AG04449 (cell line): ENCODE data around the gene MTFP1.

ENCODE experiments used
- CTCF ChIA-PET: fragments of 350-600 bp; formaldehyde crosslinking; extraction: SDS; loops from one replicate; lab custom pipeline; 2021; ENCODE audit warnings: antibody characterized with exemption; lab: Yijun Ruan, JAX
- POLR2A ChIA-PET: fragments of 400-600, 350-600 bp; formaldehyde crosslinking; extraction: SDS; loops from one replicate; lab custom pipeline; 2020; ENCODE audit warnings: antibody characterized with exemption, inconsistent platforms; lab: Yijun Ruan, JAX
- DNase-seq: peaks from one replicate; pipeline ENCODE4 v3.0.0-alpha.2; 2010; ENCODE audit warnings: low read depth, low spot score
- H3K4me3 ChIP-seq: 2 replicates; pipeline ENCODE4 v1.5.1; 2011; ENCODE audit warnings: low read depth, mild to moderate bottlenecking, control low read depth, low read length
- TF ChIP-seq, protein P1 (sequence below): IDR thresholded peaks from one replicate; pipeline ENCODE4 v1.5.1; 2011; ENCODE audit warnings: mild to moderate bottlenecking, moderate library complexity, low read length, control low read depth, inconsistent platforms; ENCODE audit not compliant: insufficient read depth; ENCODE audit errors: missing control alignments

Gene MTFP1

DNA sequence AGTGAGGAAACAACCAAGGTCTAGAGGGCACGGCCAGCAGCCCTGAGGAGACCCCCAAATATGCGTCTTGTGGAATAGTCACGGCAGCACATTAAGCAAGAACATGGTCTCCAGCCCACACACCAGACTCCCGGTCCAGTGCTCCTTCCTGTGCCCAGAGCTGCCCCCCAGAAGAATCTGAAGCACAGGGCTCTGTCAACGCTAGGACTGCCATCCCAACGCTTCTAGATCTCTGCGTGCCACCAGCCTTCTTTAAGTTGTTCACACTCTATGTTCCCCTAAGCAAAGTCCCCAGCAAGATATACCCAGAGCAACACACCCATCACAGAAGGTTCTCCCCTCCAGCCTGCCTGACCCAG, 32.3 kb upstream of the MTFP1 start:
- POLR2A ChIA-PET: no interaction called here

DNA sequence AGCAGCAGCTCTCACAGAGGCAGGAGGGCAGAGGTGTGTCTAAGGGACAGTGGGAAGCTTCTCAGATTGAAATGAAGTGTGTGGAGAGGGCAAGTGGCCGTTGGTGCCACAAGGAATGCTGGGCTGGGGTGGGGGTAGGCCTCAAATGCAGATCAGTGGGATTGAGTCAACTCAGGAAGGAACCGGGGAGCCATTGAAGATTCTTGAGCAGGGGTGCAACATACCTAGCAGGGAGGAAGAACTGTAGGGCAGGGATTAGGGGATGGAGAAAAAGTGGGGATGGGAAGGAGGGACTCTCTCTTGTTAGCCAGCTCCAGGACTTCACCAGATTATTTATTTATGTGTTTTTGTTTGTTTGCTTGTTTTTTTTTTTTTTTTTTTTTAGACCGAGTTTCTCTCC, 31.7 kb upstream of the MTFP1 start:
- no peak for DNase-seq
- TF ChIP-seq, protein P1, sequence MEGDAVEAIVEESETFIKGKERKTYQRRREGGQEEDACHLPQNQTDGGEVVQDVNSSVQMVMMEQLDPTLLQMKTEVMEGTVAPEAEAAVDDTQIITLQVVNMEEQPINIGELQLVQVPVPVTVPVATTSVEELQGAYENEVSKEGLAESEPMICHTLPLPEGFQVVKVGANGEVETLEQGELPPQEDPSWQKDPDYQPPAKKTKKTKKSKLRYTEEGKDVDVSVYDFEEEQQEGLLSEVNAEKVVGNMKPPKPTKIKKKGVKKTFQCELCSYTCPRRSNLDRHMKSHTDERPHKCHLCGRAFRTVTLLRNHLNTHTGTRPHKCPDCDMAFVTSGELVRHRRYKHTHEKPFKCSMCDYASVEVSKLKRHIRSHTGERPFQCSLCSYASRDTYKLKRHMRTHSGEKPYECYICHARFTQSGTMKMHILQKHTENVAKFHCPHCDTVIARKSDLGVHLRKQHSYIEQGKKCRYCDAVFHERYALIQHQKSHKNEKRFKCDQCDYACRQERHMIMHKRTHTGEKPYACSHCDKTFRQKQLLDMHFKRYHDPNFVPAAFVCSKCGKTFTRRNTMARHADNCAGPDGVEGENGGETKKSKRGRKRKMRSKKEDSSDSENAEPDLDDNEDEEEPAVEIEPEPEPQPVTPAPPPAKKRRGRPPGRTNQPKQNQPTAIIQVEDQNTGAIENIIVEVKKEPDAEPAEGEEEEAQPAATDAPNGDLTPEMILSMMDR: no peak
- ChIA-PET CTCF (interaction anchor here (0.7 to 17.2 kb wide), 7 partner anchors 23 to 361 kb away, joined by 3 to 235 read pairs (median 3); partner anchors contain the start of gene CASTOR1), POLR2A (no interaction called here)
- no peak overlapping the region for H3K4me3 ChIP-seq

More for the DNA sequence above, 32.3 kb upstream of the MTFP1 start:
- TF ChIP-seq, protein P1: no peak
- no peak for DNase-seq
- H3K4me3 ChIP-seq: no peak overlapping the region
- CTCF ChIA-PET: interaction anchor here (0.7 to 17.2 kb wide), 7 partner anchors 22 to 362 kb away, joined by 3 to 235 read pairs (median 3); partner anchors contain the start of gene CASTOR1

DNA sequence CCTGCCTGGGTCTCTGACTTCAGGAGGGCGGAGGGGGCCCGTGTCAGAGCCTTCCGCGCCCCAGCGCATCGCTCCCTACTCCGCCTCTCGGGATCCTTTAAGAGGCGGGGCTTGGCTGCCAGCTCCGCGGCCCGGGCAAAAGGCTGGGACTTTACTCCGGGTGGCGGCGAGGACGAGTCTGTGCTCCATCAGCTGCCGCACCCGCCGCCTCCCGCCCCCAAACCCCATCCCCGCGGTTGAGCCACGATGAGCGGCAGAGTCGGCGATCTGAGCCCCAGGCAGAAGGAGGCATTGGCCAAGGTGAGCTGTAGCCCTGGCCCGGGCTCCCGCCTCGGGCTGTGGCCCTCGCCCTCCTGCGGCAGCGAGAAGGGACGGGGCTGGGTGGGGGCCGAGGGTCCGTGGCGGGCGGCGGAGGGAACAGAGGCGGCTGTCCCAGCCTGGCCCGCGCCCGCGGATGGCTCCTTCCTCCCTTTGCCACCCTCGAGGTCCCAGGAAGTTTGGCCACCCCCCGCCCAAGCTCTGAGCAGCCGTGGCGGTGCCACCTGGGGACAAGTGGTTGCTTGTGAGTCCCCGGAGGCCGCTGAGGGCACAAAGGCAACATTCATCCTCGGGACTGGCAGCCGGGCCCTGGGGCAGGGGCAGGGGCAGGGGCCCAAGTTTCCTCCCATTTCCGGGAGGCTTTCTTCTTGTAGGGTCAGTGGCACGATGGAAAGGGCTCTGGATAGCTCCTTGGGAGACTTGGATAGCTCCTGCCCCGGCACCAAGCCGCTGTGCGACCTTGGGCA, 28.5 kb upstream of the MTFP1 start, which contains the start of gene SEC14L2:
Gene SEC14L2 (plus strand): TSS at position 148 of the 785 bp plus-strand sequence. CDS start 99 bp downstream, at position 247.
- H3K4me3 ChIP-seq: peak within 1 kb of the TSS; percentile 85
- TF ChIP-seq, protein P1: no peak
- no peak for DNase-seq
- CTCF ChIA-PET: interaction anchor here (1.0 to 17.2 kb wide), 11 partner anchors 9 to 136 kb away, joined by 4 to 235 read pairs (median 7); partner anchors contain the start of genes CASTOR1, MTFP1 and RNF215
- POLR2A ChIA-PET: interaction anchor here (0.6 to 5.5 kb wide), 8 partner anchors 11 to 194 kb away, joined by 3 to 46 read pairs (median 4); partner anchors contain the start of gene PES1

DNA sequence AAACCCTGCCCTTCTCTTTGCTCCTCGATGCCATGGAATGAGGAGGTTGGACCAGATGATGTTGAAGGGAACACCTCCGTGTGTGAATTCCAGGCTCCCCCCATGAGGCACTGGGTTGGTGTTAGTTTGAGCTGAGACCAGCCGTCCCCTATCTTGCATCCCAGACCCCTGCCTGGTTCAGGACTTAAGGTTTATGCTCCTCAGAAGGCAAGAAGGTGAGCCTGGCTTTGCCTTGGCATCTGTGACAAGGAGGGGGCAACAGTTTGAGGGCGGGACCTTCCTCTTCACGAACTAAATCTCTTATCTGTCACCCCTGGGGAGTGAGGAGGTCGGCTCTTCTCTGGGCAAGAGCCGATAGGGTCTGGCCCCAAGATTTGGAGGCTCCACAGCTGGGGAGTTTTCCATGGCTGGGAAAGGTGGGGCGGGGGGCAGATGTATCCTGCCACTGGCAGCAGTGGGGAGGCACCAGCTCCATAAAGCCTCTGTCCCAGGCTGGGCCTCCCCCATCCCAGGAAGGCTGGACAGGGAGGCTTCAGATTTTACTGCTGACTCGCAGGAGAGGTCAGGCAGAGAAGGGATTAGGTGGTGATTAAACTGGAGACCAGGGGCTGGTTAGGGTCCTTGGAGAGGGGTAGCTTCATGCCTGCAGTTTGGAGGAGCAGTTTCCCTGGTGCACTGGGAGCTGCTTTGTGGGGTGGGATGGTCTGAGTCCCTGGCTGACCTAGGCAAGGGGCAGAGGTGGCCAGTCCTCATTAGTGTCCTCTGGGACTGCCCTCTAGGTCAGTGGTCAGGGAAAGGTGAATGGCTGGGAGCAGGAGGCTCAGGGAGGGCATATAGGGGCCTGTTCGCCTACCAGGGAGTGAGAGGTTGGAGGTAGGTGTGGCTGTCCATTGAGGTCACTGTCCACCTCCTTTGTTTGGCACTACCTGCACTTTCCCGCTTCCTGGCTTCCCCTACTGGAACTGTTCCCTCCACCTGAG, 27.6 kb upstream of the MTFP1 start:
- no peak for DNase-seq
- POLR2A ChIA-PET: interaction anchor here (1.0 to 5.5 kb wide), 5 partner anchors 10 to 193 kb away, joined by 3 to 46 read pairs (median 4); partner anchors contain the start of gene PES1
- TF ChIP-seq, protein P1: no peak
- CTCF ChIA-PET: interaction anchor here (0.8 to 13.4 kb wide), 13 partner anchors 10 to 137 kb away, joined by 3 to 192 read pairs (median 6); partner anchors contain the start of genes CASTOR1, MTFP1 and RNF215
- H3K4me3 ChIP-seq: peak overlapping the region; percentile 85

DNA sequence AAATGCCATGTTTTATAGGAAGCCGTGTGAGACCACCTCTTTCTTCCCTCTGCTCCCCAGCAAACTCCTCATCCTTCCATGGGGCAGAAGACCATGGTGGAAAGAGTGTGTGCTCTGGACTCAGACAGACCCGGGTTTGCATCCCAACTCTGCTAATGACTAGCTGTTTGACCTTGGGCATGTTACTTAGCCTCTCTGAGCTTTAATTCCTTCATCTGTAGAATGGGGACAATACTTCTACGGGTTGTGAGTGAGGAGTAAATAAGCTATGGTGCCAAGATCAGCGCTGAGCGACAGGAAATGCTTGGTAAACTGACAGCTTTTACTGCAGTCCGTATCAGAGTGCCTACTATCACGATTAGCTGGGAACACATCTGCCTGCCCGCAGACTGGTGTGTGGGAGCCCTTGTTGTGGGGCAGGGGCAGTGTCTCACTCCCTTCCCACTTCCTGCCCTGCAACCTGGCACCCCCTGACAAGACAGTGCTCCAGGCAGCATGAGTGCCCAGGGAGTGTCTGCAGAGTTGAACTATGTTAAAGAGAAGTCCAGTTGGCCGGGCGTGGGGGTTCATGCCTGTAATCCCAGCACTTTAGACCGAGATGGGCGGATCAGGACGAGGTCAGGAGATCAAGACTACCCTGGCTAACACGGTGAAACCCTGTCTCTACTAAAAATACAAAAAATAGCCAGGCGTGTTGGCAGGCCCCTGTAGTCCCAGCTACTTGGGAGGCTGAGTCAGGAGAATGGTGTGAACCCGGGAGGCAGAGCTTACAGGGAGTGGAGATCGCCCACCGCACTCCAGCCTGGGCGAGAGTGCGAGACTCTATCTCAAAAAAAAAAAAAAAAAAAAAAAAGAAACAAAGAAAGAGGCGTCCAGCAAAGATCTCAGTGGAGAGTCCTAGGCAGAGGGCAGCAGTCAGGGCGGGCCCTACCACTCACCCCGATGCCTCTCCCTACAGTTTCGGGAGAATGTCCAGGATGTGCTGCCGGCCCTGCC, 26.6 kb upstream of the MTFP1 start:
- DNase-seq: no peak
- CTCF ChIA-PET: interaction anchor here (0.8 to 13.4 kb wide), 12 partner anchors 8 to 205 kb away, joined by 3 to 192 read pairs (median 4); partner anchors contain the start of genes CASTOR1, MTFP1 and RNF215
- TF ChIP-seq, protein P1: no peak
- peak overlapping the region; percentile 85 for H3K4me3 ChIP-seq
- POLR2A ChIA-PET: interaction anchor here (5.5 kb wide), 1 partner anchor 24 kb away, joined by 46 read pairs; no protein-coding TSS in a partner anchor
